NCI-H2196 (cell line): ENCODE results near the gene ADCY3.

Experiments used
- DNase-seq: peaks from one replicate; lab custom pipeline; 2025; ENCODE audit not compliant: unreplicated experiment; lab: John Stamatoyannopoulos, UW

Gene ADCY3

DNA sequence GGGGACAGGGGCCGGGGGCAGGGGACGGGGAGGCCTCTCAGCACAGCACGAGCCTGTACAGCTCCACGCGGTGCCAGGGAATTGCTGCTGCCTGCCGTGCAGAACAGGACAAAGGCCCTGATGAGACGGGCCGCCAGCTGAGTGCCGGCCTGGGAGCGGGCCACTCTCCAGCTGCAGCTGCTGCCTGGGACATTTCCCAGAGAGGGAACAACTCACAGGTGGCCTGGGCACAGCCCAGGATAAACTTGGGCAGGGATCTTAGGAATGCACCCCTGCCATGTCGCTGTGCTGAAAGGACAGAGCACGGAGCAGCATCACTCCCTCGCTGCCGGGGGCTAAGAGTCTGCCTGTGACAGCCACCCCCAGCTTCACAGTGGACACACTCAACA, 88.0 kb downstream of the ADCY3 start:
- no peak for DNase-seq

DNA sequence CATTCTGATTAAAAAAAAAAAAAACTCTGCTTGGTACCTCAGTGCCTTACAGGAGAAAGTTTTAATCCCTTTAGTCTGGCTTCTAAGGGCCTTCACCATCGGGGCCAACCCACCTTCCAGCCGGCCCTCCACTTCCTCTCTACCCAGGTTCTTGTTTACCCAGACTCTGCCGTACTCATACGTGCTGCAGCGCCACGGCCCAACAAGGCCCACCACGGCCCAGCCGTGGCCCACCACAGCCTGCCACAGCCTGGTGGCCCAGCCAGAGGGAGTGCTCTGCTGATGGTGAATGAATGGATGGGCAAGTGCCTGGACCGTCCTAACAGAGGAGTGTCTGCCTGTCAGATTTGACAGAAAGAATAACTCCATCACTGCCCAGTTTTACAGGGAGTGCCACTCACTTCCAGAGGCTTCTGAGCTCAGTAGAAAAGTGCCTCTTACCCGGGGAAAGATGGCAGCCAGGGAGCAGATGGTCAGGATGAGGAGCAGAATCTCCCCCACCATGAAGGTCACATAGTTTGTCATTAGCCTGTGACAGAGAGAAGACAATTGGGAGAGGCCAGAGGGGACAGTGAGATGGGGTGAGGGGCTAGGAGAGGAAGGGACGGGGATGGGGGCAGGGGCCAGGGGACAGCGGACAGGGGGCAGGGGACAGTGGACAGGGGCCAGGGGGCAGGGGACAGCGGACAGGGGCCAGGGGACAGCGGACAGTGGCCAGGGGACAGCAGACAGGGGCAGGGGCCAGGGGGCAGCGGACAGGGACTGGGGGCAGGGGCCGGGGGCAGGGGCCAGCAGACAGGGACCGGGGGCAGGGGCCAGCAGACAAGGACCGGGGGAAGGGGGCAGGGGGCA, 88.6 kb downstream of the ADCY3 start:
- no peak for DNase-seq

DNA sequence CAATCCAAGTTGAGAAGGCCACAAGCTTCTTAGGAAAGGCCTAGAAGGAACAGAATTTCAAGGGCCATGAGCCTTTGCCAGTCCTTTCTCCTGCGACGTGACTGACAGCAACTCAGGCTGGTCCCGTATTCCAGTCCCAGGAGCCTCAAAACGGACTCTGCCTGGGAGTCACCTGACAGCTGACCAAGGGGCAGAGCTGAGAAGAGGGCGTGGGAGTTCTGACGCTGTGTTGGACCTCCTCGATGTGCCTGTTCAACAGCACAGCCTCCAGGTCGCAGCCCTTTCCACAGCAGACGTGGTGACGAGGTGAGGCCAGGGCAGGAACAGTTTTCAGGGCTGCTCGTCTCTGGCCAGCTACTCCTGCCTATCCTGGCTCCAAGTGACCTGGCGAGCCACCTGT, 89.3 kb downstream of the ADCY3 start:
- DNase-seq: no peak

DNA sequence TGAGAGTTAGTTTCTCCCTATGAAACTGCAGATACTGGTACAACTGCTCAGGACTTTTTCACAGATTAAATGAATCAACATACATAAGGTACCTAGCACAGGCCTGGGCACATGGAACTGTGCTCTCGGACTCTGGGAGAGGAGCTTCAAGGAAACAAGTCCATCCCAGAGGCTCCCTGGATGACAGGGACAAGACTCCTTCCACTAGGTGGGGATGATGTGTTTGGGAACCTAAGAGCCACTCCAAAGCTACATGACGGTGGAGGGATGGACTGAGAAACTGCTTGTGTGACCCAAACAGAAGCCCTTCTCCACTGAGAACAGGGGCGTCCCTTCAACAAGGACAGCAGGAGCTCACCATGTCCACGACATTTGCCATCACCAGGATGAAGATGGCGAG, 89.7 kb downstream of the ADCY3 start:
- no peak for DNase-seq

DNA sequence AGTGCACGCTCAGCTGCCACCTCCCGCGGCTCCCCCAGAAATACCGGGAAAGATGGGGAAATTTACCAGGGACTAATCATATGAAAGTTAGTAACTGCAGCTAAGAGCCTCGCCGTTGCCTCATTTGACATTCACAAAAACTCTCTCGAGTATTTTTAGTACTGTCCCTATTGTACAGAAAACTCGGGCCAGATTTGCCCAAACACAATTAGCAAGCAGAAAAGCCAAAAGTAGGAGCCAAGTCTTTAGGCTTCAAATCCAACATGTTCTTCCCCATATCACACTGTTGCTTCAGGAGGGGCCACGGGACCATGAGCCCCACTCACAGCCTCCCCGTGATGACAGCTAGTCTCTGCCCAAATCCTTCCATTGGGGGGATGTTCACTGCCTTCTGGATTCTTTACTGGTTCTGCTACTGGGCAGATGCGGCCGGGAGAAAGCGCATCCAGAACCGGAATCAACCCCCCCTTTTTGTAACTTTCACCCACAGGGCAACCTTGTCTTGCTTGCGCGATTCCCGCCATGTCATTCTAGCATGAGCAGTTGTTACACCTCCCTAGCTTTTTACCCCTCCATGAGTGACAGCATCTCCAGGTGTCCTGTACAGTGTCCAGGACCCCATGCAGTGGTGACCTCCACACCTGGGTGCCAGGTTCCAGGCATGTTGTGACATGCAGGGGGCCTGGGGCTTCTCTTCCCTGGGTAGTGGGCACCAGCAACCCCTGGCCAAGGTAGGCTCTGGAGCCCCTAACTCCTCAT, 91.6 kb downstream of the ADCY3 start:
- no peak for DNase-seq

DNA sequence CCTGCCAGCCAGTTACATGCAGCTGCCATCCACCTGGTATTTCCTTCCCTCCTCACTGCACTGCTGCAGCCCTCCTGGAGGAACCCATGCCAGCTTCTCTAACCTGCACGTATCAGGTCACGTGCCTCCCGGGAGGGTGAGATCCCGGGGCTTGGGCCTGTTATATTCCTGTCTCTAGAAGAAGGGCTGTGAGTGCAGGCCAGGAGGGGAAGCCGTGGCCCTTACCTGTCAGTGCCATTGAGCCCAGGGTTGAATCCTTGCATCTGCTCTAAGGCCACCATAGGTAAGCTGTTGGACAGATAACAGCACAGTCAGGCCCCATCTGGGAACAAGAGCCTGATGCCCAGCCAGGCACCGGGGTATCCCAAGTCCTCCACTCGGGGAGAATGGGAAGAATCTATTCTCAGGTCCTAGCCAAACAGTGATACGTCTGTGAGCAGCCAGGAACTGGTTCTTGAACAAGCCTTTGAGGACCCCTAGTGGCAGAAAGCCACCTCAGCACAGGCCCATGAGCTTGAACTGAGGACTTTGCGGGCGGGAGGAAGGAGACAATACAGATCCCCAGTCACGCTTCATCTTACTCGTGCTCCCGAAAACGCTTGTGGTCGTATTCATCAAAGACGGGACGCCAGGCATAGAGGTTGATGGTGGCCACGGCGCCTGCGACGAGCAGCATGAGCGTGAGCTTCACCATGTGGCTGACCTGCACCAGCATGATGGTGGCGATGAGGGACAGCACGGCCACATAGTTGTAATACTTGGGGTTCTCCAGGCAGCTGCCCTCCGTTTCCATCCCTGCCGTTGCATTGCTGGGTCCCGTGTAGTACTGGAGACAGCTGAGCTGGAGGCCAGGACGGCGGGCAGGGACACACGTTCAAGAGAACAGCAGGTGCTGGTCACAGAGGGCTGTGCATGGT, 92.5 kb downstream of the ADCY3 start:
- DNase-seq: peak; percentile 81

DNA sequence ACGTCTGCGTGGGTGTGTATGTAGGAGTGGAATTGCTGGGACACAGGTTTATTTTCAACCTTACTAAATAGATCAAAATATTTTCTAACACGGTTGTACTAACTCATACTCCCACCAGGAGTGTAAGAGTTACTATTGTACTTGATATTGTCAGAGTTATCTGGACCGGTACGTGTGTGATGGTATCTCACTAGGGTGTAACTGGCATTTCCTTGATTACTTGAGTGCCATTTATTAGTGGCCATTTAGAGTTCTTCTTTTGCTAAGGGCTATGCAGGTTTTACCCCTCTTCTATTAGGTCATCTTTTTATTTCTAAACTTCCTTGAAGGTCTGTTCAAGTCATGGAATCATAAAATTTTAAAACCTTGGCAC, 93.3 kb downstream of the ADCY3 start:
- DNase-seq: no peak

DNA sequence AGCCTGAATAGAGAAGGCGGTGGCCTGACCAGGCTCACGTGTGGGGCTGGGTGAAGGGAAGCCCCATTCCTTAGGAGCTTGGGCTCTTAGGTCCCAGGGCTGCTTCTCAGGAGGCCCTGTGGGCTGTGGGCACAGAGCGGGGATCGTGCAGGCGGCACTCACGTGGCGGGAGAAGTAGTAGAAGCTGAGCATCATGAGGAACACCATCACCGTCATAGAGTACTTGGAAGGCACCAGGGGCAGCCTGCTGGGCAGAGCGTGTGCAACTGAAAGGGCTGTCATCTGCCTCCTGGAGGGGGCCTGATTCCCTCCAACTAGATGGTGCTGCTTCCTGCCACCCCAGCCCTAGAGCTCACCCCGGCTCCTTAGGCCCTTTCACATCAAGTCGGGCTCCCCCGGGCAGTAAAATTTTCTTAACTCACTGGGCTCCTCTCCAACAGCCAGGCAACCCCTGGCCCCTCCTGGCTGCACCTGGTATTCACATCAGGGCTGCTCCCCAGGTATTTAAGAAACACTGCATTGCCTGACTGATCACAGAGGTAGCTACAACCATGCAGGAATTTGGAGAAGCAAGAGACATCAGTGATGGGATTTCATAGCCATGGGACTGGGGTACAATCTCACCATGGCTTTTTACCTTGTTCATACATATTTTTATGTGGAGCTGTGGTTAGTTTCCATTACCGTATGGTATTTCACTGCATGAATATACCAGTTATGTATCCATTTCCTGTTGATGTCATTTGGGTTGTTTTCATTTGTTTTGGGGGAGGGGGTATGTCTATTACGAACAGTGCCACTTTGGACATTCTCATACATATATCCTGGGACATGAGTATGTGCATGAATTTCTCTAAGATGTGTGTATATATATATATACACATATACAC, 93.9 kb downstream of the ADCY3 start:
- no peak for DNase-seq

DNA sequence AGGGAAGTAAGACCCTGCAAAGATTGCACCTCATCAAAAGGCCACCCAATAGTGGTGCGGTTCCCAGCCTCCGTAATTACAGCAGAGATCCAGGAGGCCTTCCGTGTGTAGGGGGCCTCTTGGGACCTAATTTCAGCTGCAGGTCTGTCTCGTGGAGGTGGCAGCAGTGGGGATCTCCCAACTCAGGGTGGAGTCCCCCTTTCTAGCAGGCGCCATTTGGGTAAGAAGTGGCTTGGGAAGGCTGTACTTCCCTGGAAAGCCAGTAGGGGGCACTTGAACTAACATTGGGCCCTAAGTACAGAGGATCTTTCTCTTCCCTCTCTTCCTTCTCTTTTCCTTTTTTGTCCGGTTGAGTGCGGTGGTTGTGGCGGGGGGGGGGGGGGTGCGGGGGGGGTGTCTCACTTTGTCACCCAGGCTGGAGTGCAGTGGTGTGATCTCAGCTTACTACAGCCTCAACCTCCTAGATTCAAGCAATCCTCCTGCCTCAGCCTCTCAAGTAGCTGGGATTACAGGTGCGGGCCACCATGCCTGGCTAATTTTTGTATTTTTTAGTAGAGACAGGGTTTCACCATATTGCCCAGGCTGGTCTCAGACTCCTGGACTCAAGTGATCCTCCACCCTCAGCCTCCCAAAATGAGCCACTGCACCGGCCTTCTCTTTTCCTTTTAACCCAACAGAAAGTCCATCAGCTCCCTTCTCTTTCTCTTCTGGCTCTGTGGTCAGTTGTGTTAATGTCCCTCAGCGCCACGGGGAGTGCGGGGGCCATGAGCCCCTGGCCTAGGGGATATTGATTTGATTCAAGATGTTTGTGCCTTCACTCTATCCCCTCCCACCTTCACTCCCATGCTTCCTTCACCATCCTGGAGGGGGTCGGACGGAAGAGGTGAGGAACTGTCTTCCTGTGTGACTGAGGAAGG, 94.8 kb downstream of the ADCY3 start:
- DNase-seq: no peak

DNA sequence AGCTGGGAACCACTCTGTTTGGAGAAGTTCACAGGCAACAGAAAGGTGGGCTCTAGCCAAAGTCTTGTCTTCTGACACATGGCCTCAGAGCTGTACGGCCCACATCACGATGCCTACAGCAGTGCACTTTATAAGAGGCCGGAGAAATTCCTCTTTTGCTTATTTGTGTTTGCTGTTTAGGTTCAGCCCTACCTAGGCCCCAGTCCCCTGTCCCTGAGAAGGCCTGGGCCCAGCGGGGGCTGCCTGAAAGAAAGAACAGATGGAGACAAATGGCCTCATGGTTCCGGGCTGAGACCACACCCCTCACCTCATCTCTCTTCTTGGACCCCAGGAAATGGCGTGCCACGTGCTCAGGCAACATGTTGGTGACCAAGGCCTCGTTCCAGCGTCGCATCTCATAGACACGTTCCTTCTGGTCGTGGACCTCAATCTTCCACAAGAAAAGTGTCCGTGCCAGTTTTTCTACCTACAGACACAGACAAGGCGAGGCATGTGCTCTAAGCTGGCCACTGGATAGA, 95.9 kb downstream of the ADCY3 start:
- no peak for DNase-seq

DNA sequence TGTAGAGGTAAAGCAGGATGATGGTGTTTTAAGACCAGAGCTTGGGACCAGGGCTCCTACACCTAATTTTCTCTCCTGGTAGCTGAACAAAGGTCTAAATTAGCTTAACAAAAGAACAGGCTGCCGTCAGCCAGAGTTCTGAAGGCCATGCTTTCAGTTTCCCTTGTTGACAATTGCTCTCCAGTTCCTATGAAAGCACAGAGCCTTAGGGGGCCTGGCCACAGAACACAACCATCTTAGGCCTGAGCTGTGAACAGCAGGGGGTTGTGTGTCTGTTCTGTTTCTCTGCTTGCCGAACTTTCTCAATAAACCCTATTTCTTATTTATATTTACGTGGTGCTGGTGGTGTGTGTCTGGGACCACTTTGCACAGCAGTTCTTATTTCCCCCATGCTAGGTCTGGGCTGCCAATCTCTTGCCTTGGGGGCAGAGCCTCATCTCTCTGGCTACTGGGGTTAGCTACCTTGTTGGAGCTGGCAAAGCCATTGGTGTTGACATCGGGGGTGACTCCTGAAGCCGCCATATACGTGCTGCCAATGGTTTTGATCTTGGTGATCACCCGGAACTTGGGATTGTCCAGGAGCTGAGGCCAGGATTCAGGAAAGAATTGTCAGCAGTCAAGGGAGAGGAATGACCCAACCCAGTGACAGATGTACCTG, 97.9 kb downstream of the ADCY3 start:
- DNase-seq: no peak

DNA sequence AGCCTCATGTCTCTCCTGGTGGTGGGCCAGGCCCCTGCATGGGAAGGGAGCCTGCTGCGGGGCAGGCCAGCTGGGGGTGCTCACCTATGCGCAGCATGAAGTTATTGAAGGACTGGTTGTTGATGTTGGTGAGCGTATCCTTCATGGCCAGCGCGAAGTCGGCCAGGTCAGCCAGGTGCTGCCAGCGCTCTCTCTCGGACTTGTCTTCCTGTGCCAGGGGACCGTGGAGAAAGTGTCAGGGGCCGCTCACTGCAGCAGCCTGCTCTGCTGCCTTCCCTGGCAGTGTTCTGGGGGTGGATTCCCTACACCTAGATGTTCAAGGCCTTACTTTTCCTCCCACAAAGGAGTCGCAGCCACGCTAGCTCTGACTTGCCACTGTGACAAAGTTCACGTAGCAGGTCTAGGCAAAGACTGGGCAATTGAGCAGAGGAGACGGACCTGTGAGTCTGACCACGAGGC, 98.6 kb downstream of the ADCY3 start:
- no peak for DNase-seq

DNA sequence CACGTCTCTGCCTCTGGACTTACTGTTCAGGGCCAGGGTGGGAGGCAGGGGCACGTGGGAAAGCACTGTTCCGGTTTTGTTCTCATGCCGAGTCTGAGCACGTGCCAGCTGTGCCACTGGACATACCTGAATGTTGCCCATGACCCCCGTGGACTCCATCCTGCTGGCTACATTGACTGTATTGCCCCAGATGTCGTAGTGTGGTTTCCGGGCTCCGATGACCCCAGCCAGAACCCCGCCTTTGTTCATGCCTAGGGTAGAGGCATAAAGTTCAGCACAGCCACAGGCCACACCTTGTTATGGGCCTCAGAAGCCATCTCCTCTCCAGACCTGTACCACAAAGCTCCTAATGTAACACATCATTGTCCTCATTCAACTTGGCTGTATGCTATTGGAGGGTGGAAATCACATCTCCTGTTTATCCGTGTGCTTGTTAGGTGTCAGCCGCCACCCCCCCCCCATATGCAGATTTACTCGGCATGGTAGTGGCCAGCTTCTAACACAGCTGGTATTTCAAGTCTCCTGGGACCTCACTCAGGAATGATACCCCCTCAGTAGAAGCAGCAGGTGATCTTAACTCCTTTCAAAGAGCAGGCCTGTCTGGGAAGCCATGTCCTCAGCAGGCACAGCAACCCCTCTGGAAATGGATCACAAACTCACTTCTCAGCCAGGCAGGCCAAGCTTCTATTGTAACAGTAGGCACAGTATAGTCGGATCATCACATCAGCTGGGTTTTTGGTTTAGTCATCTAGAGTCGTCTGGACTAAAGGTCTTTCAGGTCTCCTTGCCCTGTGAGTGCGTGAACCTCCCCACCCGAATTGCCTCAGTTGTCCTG, 99.2 kb downstream of the ADCY3 start:
- no peak for DNase-seq

DNA sequence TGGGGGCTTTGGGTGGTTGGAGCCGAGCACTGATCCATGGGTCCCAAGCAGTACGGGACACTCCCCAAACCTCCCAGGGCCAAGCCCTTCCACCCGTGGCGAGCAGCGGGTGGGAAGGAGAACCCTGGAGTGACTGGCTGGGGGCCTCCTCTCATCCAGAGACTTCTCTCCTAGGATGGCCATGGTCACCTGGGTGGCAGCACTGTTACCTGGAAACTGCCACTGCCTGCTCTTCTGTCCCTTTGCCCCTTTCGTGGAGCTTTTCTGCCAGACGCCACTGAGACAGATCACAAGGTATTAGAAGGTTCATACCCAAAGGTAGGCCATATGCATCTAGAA, 99.9 kb downstream of the ADCY3 start:
- DNase-seq: no peak

DNA sequence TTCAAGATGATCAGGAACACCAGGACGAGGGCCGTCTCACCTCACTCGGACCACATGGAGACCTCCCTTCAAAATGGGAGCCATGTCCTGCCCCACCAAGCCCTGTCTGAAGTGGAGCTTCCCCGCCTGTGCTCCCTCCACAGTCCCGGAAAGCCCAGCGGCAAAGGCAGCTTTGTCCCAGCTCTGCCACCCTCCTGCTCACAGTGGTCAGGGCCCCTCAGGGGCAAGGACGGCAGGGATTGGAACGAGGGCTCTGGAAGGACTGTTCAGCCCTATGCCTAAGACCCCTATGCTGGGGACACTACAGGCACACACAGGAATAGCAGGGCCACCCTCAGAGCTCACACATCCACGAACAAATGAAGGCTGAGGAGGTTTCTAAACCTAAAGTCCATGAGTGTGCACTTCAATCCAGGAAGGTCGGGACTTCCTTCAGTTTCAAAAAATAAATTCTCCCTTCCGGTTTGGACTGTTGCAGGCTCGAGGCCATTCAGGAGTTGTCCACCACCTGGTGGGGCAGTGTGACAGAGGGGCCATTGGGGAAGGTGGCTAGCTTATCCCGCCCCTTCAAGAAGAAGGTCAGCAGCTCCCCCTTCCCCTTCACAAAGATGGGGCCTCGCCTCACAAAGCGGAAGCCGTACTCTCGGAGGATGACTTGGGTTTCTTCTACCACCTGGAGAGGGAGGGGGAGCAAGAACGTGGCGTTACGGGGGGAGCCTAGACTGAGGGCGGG, 100.4 kb downstream of the ADCY3 start:
- no peak for DNase-seq

DNA sequence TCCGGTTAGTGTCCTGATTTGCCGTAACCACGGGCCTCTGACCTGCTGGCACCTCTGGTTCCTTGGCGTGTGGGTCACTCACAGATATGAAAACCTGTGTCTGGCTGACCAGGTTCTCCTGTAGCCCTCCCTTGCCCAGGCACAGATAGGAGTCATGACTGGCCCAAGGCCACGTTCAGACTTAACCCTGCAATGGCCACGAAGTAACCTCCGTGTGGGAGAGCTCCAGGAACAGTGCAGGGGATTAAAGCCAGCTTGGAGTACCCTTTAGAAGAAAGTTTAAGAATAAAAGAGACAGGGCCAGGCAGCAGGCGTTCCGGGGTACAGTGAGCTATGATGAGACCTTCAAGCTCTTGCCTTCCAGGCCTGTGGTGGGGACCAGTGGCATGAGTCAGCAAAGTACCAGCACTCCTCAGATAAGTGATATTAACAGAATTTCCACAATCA, 101.3 kb downstream of the ADCY3 start:
- no peak for DNase-seq

DNA sequence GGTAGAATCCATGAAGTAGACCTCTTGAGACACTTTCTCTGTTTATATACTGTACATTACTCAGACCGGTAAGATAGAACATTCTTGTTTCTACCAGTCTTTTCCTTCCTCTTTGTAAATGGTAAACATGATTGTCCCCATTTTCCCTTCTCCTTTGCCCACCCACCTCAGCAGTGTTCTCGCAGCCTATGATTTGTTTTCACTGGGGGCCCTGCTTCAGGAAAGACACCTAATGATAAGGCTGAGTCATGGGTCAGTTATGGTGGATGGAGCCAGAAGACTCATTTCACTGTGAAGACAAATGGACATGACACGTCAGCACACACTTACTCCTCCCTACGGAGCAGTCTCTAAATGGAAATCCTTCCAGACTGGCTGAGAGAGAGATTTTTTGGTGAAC, 103.2 kb downstream of the ADCY3 start:
- no peak for DNase-seq
